IMR-90 (cell line): ENCODE measurements around the gene DOCK1. TPM values are rescaled to one million over a fixed set of nuclear protein-coding genes. Genes with fewer than 3 reads are reported as not detected.

Experiments used
- ATAC-seq: fragments of 200-7000 bp; cut with Tn5 transposase; 2 replicates; pipeline ENCODE4 v1.9.1; 2020; ENCODE audit warnings: low read depth, mild to moderate bottlenecking, moderate library complexity
- BruUV-seq: library from RNA; stranded (reverse); fragments of 400-500 nt; replicated peaks from 2 replicates; lab custom pipeline; 2021; lab: Mats Ljungman, UMichigan
- CTCF ChIA-PET: fragments of 300-600 bp; formaldehyde crosslinking; extraction: SDS; loops from one replicate; lab custom pipeline; 2021; ENCODE audit warnings: antibody characterized with exemption; lab: Yijun Ruan, JAX
- POLR2A ChIA-PET: fragments of 300-600 bp; sonication (Branson Sonifier 250); formaldehyde crosslinking; loops from one replicate; lab custom pipeline; 2022; ENCODE audit warnings: antibody characterized with exemption; ENCODE audit not compliant: unreplicated experiment; lab: Charles Lee
- DNase-seq: peaks from one replicate; pipeline ENCODE4 v3.0.0; 2013
- H2AFZ ChIP-seq: replicated peaks from 2 replicates; pipeline ENCODE3; 2013; ENCODE audit warnings: low read length, mild to moderate bottlenecking; ENCODE audit not compliant: poor library complexity
- H2AK5ac ChIP-seq: 2 replicates; pipeline ENCODE4 v1.6.1; 2013; ENCODE audit warnings: low read depth, low read length, inconsistent platforms
- H2AK9ac ChIP-seq: replicated peaks from 2 replicates; pipeline ENCODE3; 2013; ENCODE audit warnings: mild to moderate bottlenecking, low read depth, low read length, moderate library complexity; ENCODE audit not compliant: poor library complexity
- H2BK120ac ChIP-seq: 2 replicates; pipeline ENCODE4 v1.6.1; 2013; ENCODE audit warnings: low read depth, low read length, inconsistent platforms
- H2BK15ac ChIP-seq: 3 replicates; pipeline ENCODE4 v1.6.1; 2013; ENCODE audit warnings: low read depth, low read length, inconsistent platforms
- H2BK20ac ChIP-seq: 2 replicates; pipeline ENCODE4 v1.6.1; 2013; ENCODE audit warnings: low read depth, mild to moderate bottlenecking, inconsistent platforms, low read length, moderate library complexity
- H2BK5ac ChIP-seq: 2 replicates; pipeline ENCODE4 v1.6.1; 2013; ENCODE audit warnings: mild to moderate bottlenecking, low read depth, low read length, inconsistent platforms; ENCODE audit not compliant: poor library complexity, severe bottlenecking
- H3K14ac ChIP-seq: replicated peaks from 2 replicates; pipeline ENCODE4 v1.6.1; 2013; ENCODE audit warnings: low read depth, low read length, inconsistent platforms
- H3K18ac ChIP-seq: 2 replicates; pipeline ENCODE4 v1.6.1; 2013; ENCODE audit warnings: low read depth, low read length, control low read depth
- H3K23ac ChIP-seq: 2 replicates; pipeline ENCODE4 v1.6.1; 2013; ENCODE audit warnings: low read depth, low read length, inconsistent platforms
- H3K27ac ChIP-seq: 2 replicates; pipeline ENCODE4 v1.5.1; 2013; ENCODE audit warnings: mild to moderate bottlenecking, control low read depth, low read length; ENCODE audit not compliant: insufficient read depth
- H3K27me3 ChIP-seq: 2 replicates; pipeline ENCODE4 v1.6.1; 2013; ENCODE audit warnings: low read length; ENCODE audit not compliant: control insufficient read depth, insufficient read depth
- H3K36me3 ChIP-seq: 2 replicates; pipeline ENCODE4 v1.6.1; 2013; ENCODE audit warnings: low read length, mixed read lengths; ENCODE audit not compliant: control insufficient read depth, insufficient read depth
- H3K4ac ChIP-seq: 2 replicates; pipeline ENCODE4 v1.6.1; 2013; ENCODE audit warnings: low read depth, low read length, inconsistent platforms
- H3K4me1 ChIP-seq: 2 replicates; pipeline ENCODE4 v1.6.1; 2013; ENCODE audit warnings: low read length, mixed read lengths; ENCODE audit not compliant: control insufficient read depth, insufficient read depth
- H3K4me2 ChIP-seq: 2 replicates; pipeline ENCODE4 v1.6.1; 2013; ENCODE audit warnings: low read depth, mild to moderate bottlenecking, control low read depth, low read length, moderate library complexity
- H3K4me3 ChIP-seq: 2 replicates; pipeline ENCODE4 v1.5.1; 2013; ENCODE audit warnings: low read depth, mild to moderate bottlenecking, control low read depth, low read length, moderate library complexity; ENCODE audit not compliant: insufficient read depth
- H3K56ac ChIP-seq: 2 replicates; pipeline ENCODE4 v1.6.1; 2013; ENCODE audit warnings: low read length, inconsistent platforms; ENCODE audit not compliant: insufficient read depth; ENCODE audit errors: extremely low read depth
- H3K79me1 ChIP-seq, 2 experiments: 2 replicates each; pipeline ENCODE4 v1.6.1; 2013; ENCODE audit warnings: low read length in 2 of 2, inconsistent platforms in 1 of 2, low read depth in 1 of 2
- H3K9ac ChIP-seq: 2 replicates; pipeline ENCODE4 v1.6.1; 2013; ENCODE audit warnings: low read depth, low read length, control low read depth
- H3K9me1 ChIP-seq: 2 replicates; pipeline ENCODE4 v1.6.1; 2013; ENCODE audit warnings: low read length, inconsistent platforms; ENCODE audit not compliant: insufficient read depth
- H3K9me3 ChIP-seq: 2 replicates; pipeline ENCODE4 v1.6.1; 2013; ENCODE audit warnings: low read length; ENCODE audit not compliant: control insufficient read depth, insufficient read depth
- H4K20me1 ChIP-seq: 2 replicates; pipeline ENCODE4 v1.6.1; 2013; ENCODE audit warnings: low read length, inconsistent platforms; ENCODE audit not compliant: insufficient read depth
- H4K5ac ChIP-seq: 2 replicates; pipeline ENCODE4 v1.6.1; 2013; ENCODE audit warnings: mild to moderate bottlenecking, low read depth, low read length, control low read depth
- H4K8ac ChIP-seq, 2 experiments: 2 replicates each; pipeline ENCODE4 v1.6.1; 2013; ENCODE audit warnings: low read depth in 2 of 2, low read length in 2 of 2, control low read depth in 1 of 2, inconsistent platforms in 1 of 2
- H4K91ac ChIP-seq: 2 replicates; pipeline ENCODE4 v1.6.1; 2013; ENCODE audit warnings: low read depth, low read length, inconsistent platforms; ENCODE audit not compliant: insufficient read depth
- BHLHE40 ChIP-seq: fragments of 150-350 bp; IDR thresholded peaks from 2 replicates; pipeline ENCODE4 v1.6.1; 2016; ENCODE audit warnings: mild to moderate bottlenecking, low read depth, low read length
- CEBPB ChIP-seq: IDR thresholded peaks from 2 replicates; pipeline ENCODE4 v1.6.1; 2012; ENCODE audit warnings: low read depth, low read length, improper control_type of control experiment
- CHD1 ChIP-seq: IDR thresholded peaks from 2 replicates; pipeline ENCODE4 v1.6.1; 2012; ENCODE audit warnings: low read depth, low read length, improper control_type of control experiment
- FOS ChIP-seq: fragments of 150-350 bp; IDR thresholded peaks from 2 replicates; pipeline ENCODE4 v1.6.1; 2016; ENCODE audit warnings: low read depth, low read length
- MAFK ChIP-seq: IDR thresholded peaks from 2 replicates; pipeline ENCODE4 v1.6.1; 2012; ENCODE audit warnings: low read depth, low read length, improper control_type of control experiment
- MAZ ChIP-seq: IDR thresholded peaks from 2 replicates; pipeline ENCODE4 v1.6.1; 2012; ENCODE audit warnings: low read depth, mild to moderate bottlenecking, low read length, improper control_type of control experiment, moderate library complexity, borderline replicate concordance
- MXI1 ChIP-seq: IDR thresholded peaks from 2 replicates; pipeline ENCODE4 v1.6.1; 2012; ENCODE audit warnings: low read depth, mild to moderate bottlenecking, low read length, moderate library complexity, borderline replicate concordance
- NFE2L2 ChIP-seq: fragments of 150-350 bp; IDR thresholded peaks from 2 replicates; pipeline ENCODE4 v1.6.1; 2016; ENCODE audit warnings: low read depth, mild to moderate bottlenecking, low read length
- POLR2A ChIP-seq: IDR thresholded peaks from 2 replicates; pipeline ENCODE4 v1.6.1; 2012; ENCODE audit warnings: mild to moderate bottlenecking, low read depth, low read length
- RAD21 ChIP-seq: IDR thresholded peaks from 2 replicates; pipeline ENCODE4 v1.6.1; 2012; ENCODE audit warnings: low read length, improper control_type of control experiment
- RCOR1 ChIP-seq: IDR thresholded peaks from 2 replicates; pipeline ENCODE4 v1.6.1; 2012; ENCODE audit warnings: mild to moderate bottlenecking, low read length, improper control_type of control experiment; ENCODE audit not compliant: insufficient replicate concordance
- RFX5 ChIP-seq: IDR thresholded peaks from 2 replicates; pipeline ENCODE4 v1.8.0; 2012; ENCODE audit warnings: low read depth, mild to moderate bottlenecking, low read length, moderate library complexity
- SMC3 ChIP-seq: fragments of 150-350 bp; IDR thresholded peaks from 2 replicates; pipeline ENCODE4 v1.6.1; 2016; ENCODE audit warnings: low read depth, mild to moderate bottlenecking, antibody characterized with exemption, low read length, moderate library complexity
- WGBS, 2 experiments: methylation state at CpG; one replicate each; pipeline versions ENCODE4 v1.1.5 to v1.1.7; 2013; ENCODE audit warnings: missing lambda C conversion rate in 2 of 2; ENCODE audit not compliant: insufficient read length in 1 of 2; ENCODE audit errors: extremely low coverage in 2 of 2; 5-methylcytosine and 5-hydroxymethylcytosine counted together
- dilution Hi-C: fragments of 300-500 bp; cut with HindIII; formaldehyde crosslinking; loops from one replicate; pipeline ENCODE4 v1.14.3; 2018; ENCODE audit warnings: low sequenced_read_pairs; ENCODE audit not compliant: unreplicated experiment
- in situ Hi-C: fragments of 300-500 bp; cut with MboI; formaldehyde crosslinking; loops from 3 replicates; pipeline ENCODE4 v1.14.3; 2019; ENCODE audit warnings: low sequenced_read_pairs, inconsistent platforms, mixed read lengths
- intact Hi-C: fragments of 100-400 bp; cut with micrococcal nuclease; formaldehyde crosslinking; loops from 2 replicates; pipeline ENCODE4 v1.10.0; 2022
- polyA plus RNA-seq, 3 experiments: library from polyadenylated mRNA; depleted of rRNA; stranded (reverse); fragments of >200 nt; gene quantifications; 2 replicates each; pipeline ENCODE4 v1.2.3, GENCODE V29; 2012; ENCODE audit warnings: low replicate concordance in 1 of 3
- total RNA-seq: library from RNA; depleted of rRNA; stranded (reverse); fragments of >200 nt; gene quantifications from 2 replicates; pipeline ENCODE4 v1.2.3, GENCODE V29; 2012
- TF ChIP-seq, protein P1 (sequence below): conservative IDR thresholded peaks from 2 replicates; pipeline ENCODE4 v1.5.1; 2012; ENCODE audit warnings: mild to moderate bottlenecking, low read depth, low read length, improper control_type of control experiment
- TF ChIP-seq, protein P2 (sequence below): fragments of 150-350 bp; IDR thresholded peaks from 2 replicates; pipeline ENCODE4 v1.6.1; 2016; ENCODE audit warnings: low read depth, mild to moderate bottlenecking, low read length, moderate library complexity, borderline replicate concordance
- TF ChIP-seq, protein P3 (sequence below): fragments of 150-350 bp; IDR thresholded peaks from 2 replicates; pipeline ENCODE4 v1.6.1; 2017; ENCODE audit warnings: mild to moderate bottlenecking, antibody characterized with exemption, low read length, low read depth

DOCK1 gene
- total and polyA plus RNA-seq, 2 of the 4 experiments (the other 2 are of a cell fraction) = 28.2 to 71.0 TPM

DNA sequence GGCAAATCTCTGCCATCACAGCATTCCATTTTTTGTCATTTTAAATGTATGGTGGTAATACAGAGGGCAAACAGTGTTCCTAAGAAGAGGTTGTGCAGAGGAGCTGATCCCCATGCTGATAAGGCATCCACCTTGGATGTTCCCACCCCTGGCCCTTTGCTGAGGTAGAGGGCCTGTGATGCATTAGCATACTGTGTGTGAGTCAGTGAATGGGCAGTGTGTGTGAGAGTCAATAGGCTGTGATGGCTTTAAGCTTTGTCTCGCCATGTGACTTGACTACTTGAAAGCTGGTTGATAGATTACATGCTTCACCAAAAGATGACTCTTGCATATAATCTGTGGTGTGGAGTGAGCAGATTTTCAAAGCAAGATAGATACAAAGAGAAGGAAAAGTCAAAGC lies 209.9 kb downstream of the DOCK1 start:
- H3K79me1 ChIP-seq = peaks cover 18 to 19% of the 10 kb centered on the region in 2 experiments
- intact Hi-C loops = loop anchor here (10.0 kb wide), 1 partner anchor 460 kb away; no protein-coding TSS in a partner anchor
- H3K4ac ChIP-seq = no peak overlapping the region
- no peaks in the 10 kb centered on the region for H3K4me1 ChIP-seq
- no peak overlapping the region for H3K9ac ChIP-seq
- WGBS, 2 experiments = no CpG with 5 or more reads among the region's 1 CpG
- no peak overlapping the region for H3K23ac ChIP-seq
- H2BK5ac ChIP-seq = no peak overlapping the region
- H4K5ac ChIP-seq = no peak overlapping the region
- H2AK5ac ChIP-seq = no peak overlapping the region
- no peak overlapping the region for H3K4me2 ChIP-seq
- H2BK15ac ChIP-seq = no peak overlapping the region
- H3K9me1 ChIP-seq = peaks cover 6% of the 10 kb centered on the region; the same call in 1 of the 2 replicates
- ChIA-PET CTCF (no interaction called here), POLR2A (no interaction called here)
- dilution Hi-C loops = no loop called here
- TF ChIP-seq, protein P1, sequence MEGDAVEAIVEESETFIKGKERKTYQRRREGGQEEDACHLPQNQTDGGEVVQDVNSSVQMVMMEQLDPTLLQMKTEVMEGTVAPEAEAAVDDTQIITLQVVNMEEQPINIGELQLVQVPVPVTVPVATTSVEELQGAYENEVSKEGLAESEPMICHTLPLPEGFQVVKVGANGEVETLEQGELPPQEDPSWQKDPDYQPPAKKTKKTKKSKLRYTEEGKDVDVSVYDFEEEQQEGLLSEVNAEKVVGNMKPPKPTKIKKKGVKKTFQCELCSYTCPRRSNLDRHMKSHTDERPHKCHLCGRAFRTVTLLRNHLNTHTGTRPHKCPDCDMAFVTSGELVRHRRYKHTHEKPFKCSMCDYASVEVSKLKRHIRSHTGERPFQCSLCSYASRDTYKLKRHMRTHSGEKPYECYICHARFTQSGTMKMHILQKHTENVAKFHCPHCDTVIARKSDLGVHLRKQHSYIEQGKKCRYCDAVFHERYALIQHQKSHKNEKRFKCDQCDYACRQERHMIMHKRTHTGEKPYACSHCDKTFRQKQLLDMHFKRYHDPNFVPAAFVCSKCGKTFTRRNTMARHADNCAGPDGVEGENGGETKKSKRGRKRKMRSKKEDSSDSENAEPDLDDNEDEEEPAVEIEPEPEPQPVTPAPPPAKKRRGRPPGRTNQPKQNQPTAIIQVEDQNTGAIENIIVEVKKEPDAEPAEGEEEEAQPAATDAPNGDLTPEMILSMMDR = no peak
- TF ChIP-seq, protein P2, sequence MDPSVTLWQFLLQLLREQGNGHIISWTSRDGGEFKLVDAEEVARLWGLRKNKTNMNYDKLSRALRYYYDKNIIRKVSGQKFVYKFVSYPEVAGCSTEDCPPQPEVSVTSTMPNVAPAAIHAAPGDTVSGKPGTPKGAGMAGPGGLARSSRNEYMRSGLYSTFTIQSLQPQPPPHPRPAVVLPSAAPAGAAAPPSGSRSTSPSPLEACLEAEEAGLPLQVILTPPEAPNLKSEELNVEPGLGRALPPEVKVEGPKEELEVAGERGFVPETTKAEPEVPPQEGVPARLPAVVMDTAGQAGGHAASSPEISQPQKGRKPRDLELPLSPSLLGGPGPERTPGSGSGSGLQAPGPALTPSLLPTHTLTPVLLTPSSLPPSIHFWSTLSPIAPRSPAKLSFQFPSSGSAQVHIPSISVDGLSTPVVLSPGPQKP = no peak
- TF ChIP-seq NFE2L2 = no peak
- TF ChIP-seq RCOR1 = no peak
- TF ChIP-seq, protein P3, sequence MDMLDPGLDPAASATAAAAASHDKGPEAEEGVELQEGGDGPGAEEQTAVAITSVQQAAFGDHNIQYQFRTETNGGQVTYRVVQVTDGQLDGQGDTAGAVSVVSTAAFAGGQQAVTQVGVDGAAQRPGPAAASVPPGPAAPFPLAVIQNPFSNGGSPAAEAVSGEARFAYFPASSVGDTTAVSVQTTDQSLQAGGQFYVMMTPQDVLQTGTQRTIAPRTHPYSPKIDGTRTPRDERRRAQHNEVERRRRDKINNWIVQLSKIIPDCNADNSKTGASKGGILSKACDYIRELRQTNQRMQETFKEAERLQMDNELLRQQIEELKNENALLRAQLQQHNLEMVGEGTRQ = no peak
- TF ChIP-seq MXI1 = no peak
- no peak for TF ChIP-seq MAZ
- TF ChIP-seq MAFK = no peak
- no peak for TF ChIP-seq CHD1
- no peak for TF ChIP-seq POLR2A
- TF ChIP-seq CEBPB = no peak
- TF ChIP-seq BHLHE40 = no peak
- TF ChIP-seq FOS = no peak
- no peak for TF ChIP-seq RAD21
- no peak for TF ChIP-seq SMC3
- TF ChIP-seq RFX5 = no peak
- no peak overlapping the region for H3K4me3 ChIP-seq
- in situ Hi-C loops = no loop called here
- no peak overlapping the region for H4K8ac ChIP-seq
- no peak overlapping the region for H2AK9ac ChIP-seq
- H3K36me3 ChIP-seq = peaks cover 25% of the 10 kb centered on the region
- no peak overlapping the region for H3K56ac ChIP-seq
- H3K27me3 ChIP-seq = no peaks in the 10 kb centered on the region
- no peak for DNase-seq
- no peak overlapping the region for H3K18ac ChIP-seq
- ATAC-seq = no peak
- H3K14ac ChIP-seq = no peak overlapping the region
- H4K91ac ChIP-seq = no peak overlapping the region
- H2AFZ ChIP-seq = no peak overlapping the region
- peaks cover 36% of the 10 kb centered on the region; the same call in 1 of the 2 replicates for H4K20me1 ChIP-seq
- H2BK120ac ChIP-seq = no peak overlapping the region
- no peaks in the 10 kb centered on the region for H3K9me3 ChIP-seq
- no peak overlapping the region for H3K27ac ChIP-seq
- no TSS peak for BruUV-seq
- H2BK20ac ChIP-seq = no peak overlapping the region
